ENCODE results near the gene NOL3. TPM values are rescaled to one million over a fixed set of nuclear protein-coding genes. Genes with fewer than 3 reads are reported as not detected.

NOL3 gene
- total and polyA plus RNA-seq, 12 donors: 36.4 to 168 (median 110) TPM

GRCh38 chr16:67211674-67212073 lies 41.3 kb downstream of the NOL3 start:
- Histone ChIP-seq H3K4me1 (replicated peaks in 1 of 2) (peaks cover 11 to 24% of the 10 kb centered on the region in 2 donors), H3K4me3 (no peak overlapping the region), H3K27me3 (no peaks in the 10 kb centered on the region), H3K9me3 (replicated peaks in 1 of 3) (no peaks in the 10 kb centered on the region), H3K27ac (no peak overlapping the region), H3K36me3 (replicated peaks in 1 of 2) (no peaks in the 10 kb centered on the region)
- TF ChIP-seq POLR2A (IDR thresholded peaks at IDR 0.05) (no peak), CTCF (IDR thresholded peaks at IDR 0.05) (no peak)
- no peak for DNase-seq
- WGBS, 4 donors: 85 to 94% (median 88%) methylated on average over 7 of the region's 7 CpGs
- intact Hi-C loops (cut with DNase I): no loop called here

GRCh38 chr16:67212766-67213165 lies 42.4 kb downstream of the NOL3 start:
- intact Hi-C loops (cut with DNase I): no loop called here
- no peak for DNase-seq
- no peak for TF ChIP-seq CTCF (IDR thresholded peaks at IDR 0.05)
- no peak for TF ChIP-seq POLR2A (IDR thresholded peaks at IDR 0.05)
- no peak overlapping the region for H3K27ac ChIP-seq
- H3K9me3 ChIP-seq (replicated peaks in 1 of 3): no peaks in the 10 kb centered on the region
- H3K36me3 ChIP-seq (replicated peaks in 1 of 2): no peaks in the 10 kb centered on the region
- H3K27me3 ChIP-seq: no peaks in the 10 kb centered on the region
- H3K4me1 ChIP-seq (replicated peaks in 1 of 2): peaks cover 5 to 25% of the 10 kb centered on the region in 2 donors
- H3K4me3 ChIP-seq: no peak overlapping the region

- H3K4me3 ChIP-seq: no peak overlapping the region
- TF ChIP-seq POLR2A (IDR thresholded peaks at IDR 0.05) (no peak), CTCF (IDR thresholded peaks at IDR 0.05) (no peak)
- DNase-seq: no peak
- intact Hi-C loops (cut with DNase I): no loop called here
- 65 to 78% (median 69%) methylated on average over 7 to 8 of the region's 8 CpGs for WGBS, 4 donors
- H3K27ac ChIP-seq: no peak overlapping the region
- no peaks in the 10 kb centered on the region for H3K36me3 ChIP-seq (replicated peaks in 1 of 2)
- H3K4me1 ChIP-seq (replicated peaks in 1 of 2): peaks cover 0 to 19% of the 10 kb centered on the region in 2 donors
- no peaks in the 10 kb centered on the region for H3K27me3 ChIP-seq
- no peaks in the 10 kb centered on the region for H3K9me3 ChIP-seq (replicated peaks in 1 of 3)
These were observed 43.1 kb downstream of the NOL3 start for GRCh38 chr16:67213197-67214019.

GRCh38 chr16:67215706-67216105 lies 45.4 kb downstream of the NOL3 start:
- intact Hi-C loops (cut with DNase I): no loop called here
- no peaks in the 10 kb centered on the region for H3K27me3 ChIP-seq
- no peak for TF ChIP-seq CTCF (IDR thresholded peaks at IDR 0.05)
- no peak for TF ChIP-seq POLR2A (IDR thresholded peaks at IDR 0.05)
- H3K9me3 ChIP-seq (replicated peaks in 1 of 3): no peaks in the 10 kb centered on the region
- WGBS, 4 donors: 75 to 85% (median 80%) methylated on average over 5 of the region's 5 CpGs
- no peak for DNase-seq
- no peak overlapping the region for H3K27ac ChIP-seq
- H3K36me3 ChIP-seq (replicated peaks in 1 of 2): no peaks in the 10 kb centered on the region
- no peak overlapping the region for H3K4me3 ChIP-seq
- H3K4me1 ChIP-seq (replicated peaks in 1 of 2): peaks cover 0 to 18% of the 10 kb centered on the region in 2 donors
